Type B pancreatic cell (in vitro differentiated cells): ENCODE data around the gene PTPRK. TPM values are rescaled to one million over a fixed set of nuclear protein-coding genes. Genes with fewer than 3 reads are reported as not detected.

Experiments used
- DNase-seq: peaks from one replicate; pipeline ENCODE4 v3.0.0; 2021; ENCODE audit warnings: mixed read lengths; ENCODE audit not compliant: unreplicated experiment; ENCODE audit errors: extremely low spot score
- H3K27ac Mint-ChIP-seq: 2 replicates; pipeline ENCODE4 v1.8.0; 2021; ENCODE audit warnings: mild to moderate bottlenecking, mixed read lengths
- H3K27me3 Mint-ChIP-seq: 2 replicates; pipeline ENCODE4 v1.8.0; 2021; ENCODE audit warnings: mixed read lengths
- H3K36me3 Mint-ChIP-seq: 2 replicates; pipeline ENCODE4 v1.8.0; 2021; ENCODE audit warnings: mixed read lengths
- H3K4me1 Mint-ChIP-seq: one replicate; pipeline ENCODE4 v1.8.0; 2021; ENCODE audit warnings: mixed read lengths; ENCODE audit not compliant: unreplicated experiment
- H3K4me3 Mint-ChIP-seq: 2 replicates; pipeline ENCODE4 v1.8.0; 2021; ENCODE audit warnings: mild to moderate bottlenecking, mixed read lengths
- H3K9me3 Mint-ChIP-seq: 2 replicates; pipeline ENCODE4 v1.8.0; 2021; ENCODE audit warnings: mixed read lengths
- CTCF ChIP-seq: fragments of 200-600 bp; sonication (generic); conservative IDR thresholded peaks from 2 replicates; pipeline ENCODE4 v1.5.0; 2021; ENCODE audit warnings: antibody characterized with exemption, mild to moderate bottlenecking
- total RNA-seq: library from RNA; stranded (reverse); gene quantifications from 2 replicates; pipeline ENCODE4 v1.2.1, GENCODE V29; 2021; ENCODE audit warnings: low replicate concordance

PTPRK gene
- total RNA-seq, 1 donor from 2014 or later, result 63.4 TPM

- Mint-ChIP-seq H3K36me3 (no peaks in the 10 kb centered on the region), H3K9me3 (no peaks in the 10 kb centered on the region), H3K27ac (no peak overlapping the region), H3K4me3 (peak overlapping the region; percentile 19), H3K27me3 (no peaks in the 10 kb centered on the region), H3K4me1 (peaks cover 56% of the 10 kb centered on the region)
- TF ChIP-seq CTCF, result no peak
- DNase-seq, result no peak
Measured at GRCh38 chr6:128280960-128281359, 239.4 kb downstream of the PTPRK start.

GRCh38 chr6:128280066-128280465, 240.3 kb downstream of the PTPRK start:
- H3K27ac Mint-ChIP-seq, result no peak overlapping the region
- peaks cover 61% of the 10 kb centered on the region for H3K4me1 Mint-ChIP-seq
- H3K4me3 Mint-ChIP-seq, result no peak overlapping the region
- DNase-seq, result no peak
- TF ChIP-seq CTCF, result no peak
- H3K27me3 Mint-ChIP-seq, result no peaks in the 10 kb centered on the region
- H3K9me3 Mint-ChIP-seq, result no peaks in the 10 kb centered on the region
- no peaks in the 10 kb centered on the region for H3K36me3 Mint-ChIP-seq

GRCh38 chr6:128278836-128279235, 241.6 kb downstream of the PTPRK start:
- peak overlapping the region; percentile 20 for H3K27ac Mint-ChIP-seq

GRCh38 chr6:128277379-128277778, 243.0 kb downstream of the PTPRK start:
- Mint-ChIP-seq H3K4me1 (peaks cover 47% of the 10 kb centered on the region), H3K4me3 (no peak overlapping the region), H3K9me3 (no peaks in the 10 kb centered on the region), H3K27me3 (no peaks in the 10 kb centered on the region), H3K36me3 (peaks cover 5% of the 10 kb centered on the region), H3K27ac (peak overlapping the region; percentile 59)
- no peak for TF ChIP-seq CTCF
- DNase-seq, result no peak

More at GRCh38 chr6:128278836-128279235, 241.6 kb downstream of the PTPRK start:
- H3K27me3 Mint-ChIP-seq, result no peaks in the 10 kb centered on the region
- no peaks in the 10 kb centered on the region for H3K9me3 Mint-ChIP-seq
- H3K4me3 Mint-ChIP-seq, result peak overlapping the region; percentile 37
- peaks cover 56% of the 10 kb centered on the region for H3K4me1 Mint-ChIP-seq
- no peak for DNase-seq
- TF ChIP-seq CTCF, result no peak
- H3K36me3 Mint-ChIP-seq, result no peaks in the 10 kb centered on the region

- no peaks in the 10 kb centered on the region for H3K9me3 Mint-ChIP-seq
- H3K27me3 Mint-ChIP-seq, result no peaks in the 10 kb centered on the region
- peaks cover 5% of the 10 kb centered on the region for H3K36me3 Mint-ChIP-seq
- no peak overlapping the region for H3K4me3 Mint-ChIP-seq
- no peak overlapping the region for H3K27ac Mint-ChIP-seq
- no peak for DNase-seq
- TF ChIP-seq CTCF, result no peak
- H3K4me1 Mint-ChIP-seq, result peaks cover 42% of the 10 kb centered on the region
Measured at GRCh38 chr6:128276311-128276710, 244.1 kb downstream of the PTPRK start.

- no peak overlapping the region for H3K27ac Mint-ChIP-seq
- no peak overlapping the region for H3K4me3 Mint-ChIP-seq
- peaks cover 37% of the 10 kb centered on the region for H3K4me1 Mint-ChIP-seq
- H3K36me3 Mint-ChIP-seq, result peaks cover 5% of the 10 kb centered on the region
- H3K9me3 Mint-ChIP-seq, result no peaks in the 10 kb centered on the region
- no peaks in the 10 kb centered on the region for H3K27me3 Mint-ChIP-seq
- TF ChIP-seq CTCF, result no peak
- no peak for DNase-seq
Measured at GRCh38 chr6:128275681-128276080, 244.7 kb downstream of the PTPRK start.
